HG03457 (cell line): ENCODE results near the gene EFCAB6.

ENCODE experiments used
- ATAC-seq: cut with Tn5 transposase; IDR thresholded peaks from one replicate; pipeline ENCODE4 v1.9.1; 2021; ENCODE audit warnings: moderate number of reproducible peaks; ENCODE audit not compliant: unreplicated experiment

Gene EFCAB6

GRCh38 chr22:43592476-43592875 is 219.6 kb downstream of the EFCAB6 start:
- ATAC-seq = no peak

GRCh38 chr22:43591380-43591779 is 220.7 kb downstream of the EFCAB6 start:
- ATAC-seq = no peak

- ATAC-seq = no peak
Measured at GRCh38 chr22:43587574-43587973, 224.5 kb downstream of the EFCAB6 start.

GRCh38 chr22:43583501-43583900 is 228.6 kb downstream of the EFCAB6 start:
- no peak for ATAC-seq

- ATAC-seq = no peak
Measured at GRCh38 chr22:43582394-43582793, 229.7 kb downstream of the EFCAB6 start.

GRCh38 chr22:43580271-43580750 is 231.8 kb downstream of the EFCAB6 start:
- ATAC-seq = no peak

GRCh38 chr22:43574738-43575137 is 237.4 kb downstream of the EFCAB6 start:
- no peak for ATAC-seq

GRCh38 chr22:43572710-43573109 is 239.4 kb downstream of the EFCAB6 start:
- ATAC-seq = no peak

- ATAC-seq = no peak
Measured at GRCh38 chr22:43571181-43571580, 240.9 kb downstream of the EFCAB6 start.

- no peak for ATAC-seq
Measured at GRCh38 chr22:43570531-43571165, 241.5 kb downstream of the EFCAB6 start.

GRCh38 chr22:43569111-43569510 is 243.0 kb downstream of the EFCAB6 start:
- no peak for ATAC-seq

GRCh38 chr22:43567691-43568324 is 244.3 kb downstream of the EFCAB6 start:
- ATAC-seq = no peak

- no peak for ATAC-seq
Measured at GRCh38 chr22:43566561-43567332, 245.4 kb downstream of the EFCAB6 start.

GRCh38 chr22:43566021-43566420 is 246.1 kb downstream of the EFCAB6 start:
- no peak for ATAC-seq

- no peak for ATAC-seq
Measured at GRCh38 chr22:43564859-43565258, 247.2 kb downstream of the EFCAB6 start.

- no peak for ATAC-seq
Measured at GRCh38 chr22:43563571-43563970, 248.5 kb downstream of the EFCAB6 start.

- no peak for ATAC-seq
Measured at GRCh38 chr22:43562843-43563242, 249.3 kb downstream of the EFCAB6 start.

- no peak for ATAC-seq
Measured at GRCh38 chr22:43561415-43562178, 250.5 kb downstream of the EFCAB6 start.

- no peak for ATAC-seq
Measured at GRCh38 chr22:43560651-43561050, 251.5 kb downstream of the EFCAB6 start.

- no peak for ATAC-seq
Measured at GRCh38 chr22:43555561-43556515, 256.3 kb downstream of the EFCAB6 start.
